SK-N-MC (cell line): Measurements from ENCODE around the gene BGLAP.
A peak's percentile ranks its signal among the peaks of the same experiment; 100 is the strongest.

Experiments used
- EZH2 ChIP-seq: fragments of 200-600 bp; sonication (generic); IDR thresholded peaks from one replicate; pipeline ENCODE4 v1.6.1; 2017; ENCODE audit warnings: antibody characterized with exemption
- FOXP2 ChIP-seq: optimal IDR thresholded peaks from 2 replicates; pipeline ENCODE3; 2011; ENCODE audit warnings: mild to moderate bottlenecking, moderate library complexity; ENCODE audit not compliant: insufficient read depth; ENCODE audit errors: extremely low read length, control extremely low read depth
- POLR2AphosphoS5 ChIP-seq: IDR thresholded peaks from 2 replicates; pipeline ENCODE4 v1.6.1; 2012; ENCODE audit warnings: mild to moderate bottlenecking, low read depth, low read length, borderline replicate concordance

- no peak for TF ChIP-seq EZH2
- TF ChIP-seq POLR2AphosphoS5 = peak; percentile 80
- no peak for TF ChIP-seq FOXP2
These were observed 48.3 kb upstream of the BGLAP start, which contains the start of gene SLC25A44 for GRCh38 chr1:156193488-156194299.
